DMS153 treated with DMSO at 0.1 percent for 48 hours (cell line): Measurements from ENCODE around the gene ADGRF4.

Source experiments
- DNase-seq: peaks from one replicate; lab custom pipeline; 2025; ENCODE audit not compliant: unreplicated experiment; lab: John Stamatoyannopoulos, UW

ADGRF4 gene

DNA sequence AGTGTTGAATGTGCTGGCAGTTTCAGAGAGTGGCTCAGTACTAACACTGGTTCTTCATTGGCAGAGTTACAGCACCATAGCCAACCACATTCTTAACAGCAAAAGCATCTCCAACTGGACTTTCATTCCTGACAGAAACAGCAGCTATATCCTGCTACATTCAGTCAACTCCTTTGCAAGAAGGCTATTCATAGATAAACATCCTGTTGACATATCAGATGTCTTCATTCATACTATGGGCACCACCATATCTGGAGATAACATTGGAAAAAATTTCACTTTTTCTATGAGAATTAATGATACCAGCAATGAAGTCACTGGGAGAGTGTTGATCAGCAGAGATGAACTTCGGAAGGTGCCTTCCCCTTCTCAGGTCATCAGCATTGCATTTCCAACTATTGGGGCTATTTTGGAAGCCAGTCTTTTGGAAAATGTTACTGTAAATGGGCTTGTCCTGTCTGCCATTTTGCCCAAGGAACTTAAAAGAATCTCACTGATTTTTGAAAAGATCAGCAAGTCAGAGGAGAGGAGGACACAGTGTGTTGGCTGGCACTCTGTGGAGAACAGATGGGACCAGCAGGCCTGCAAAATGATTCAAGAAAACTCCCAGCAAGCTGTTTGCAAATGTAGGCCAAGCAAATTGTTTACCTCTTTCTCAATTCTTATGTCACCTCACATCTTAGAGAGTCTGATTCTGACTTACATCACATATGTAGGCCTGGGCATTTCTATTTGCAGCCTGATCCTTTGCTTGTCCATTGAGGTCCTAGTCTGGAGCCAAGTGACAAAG lies 17.0 kb upstream of the ADGRF4 start:
- no peak for DNase-seq

DNA sequence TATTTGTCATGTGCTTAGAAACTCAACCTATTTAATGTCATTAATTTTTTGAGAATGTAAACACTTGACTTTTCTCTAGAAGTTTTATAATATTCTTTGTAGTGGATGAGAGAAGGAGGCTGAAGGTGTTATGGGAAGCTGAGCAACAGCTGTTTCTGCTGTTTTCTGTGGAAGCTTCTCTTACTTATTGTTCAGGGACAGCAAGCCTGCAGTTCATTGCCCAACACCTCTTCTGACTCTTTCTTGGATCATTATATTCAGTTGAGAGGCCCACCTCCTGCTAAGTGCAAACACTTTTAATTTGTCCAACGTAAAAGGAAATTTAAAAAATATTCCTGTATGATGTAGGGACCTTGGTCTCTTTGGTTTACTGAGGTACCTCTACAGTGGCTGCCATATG lies 12.0 kb upstream of the ADGRF4 start:
- DNase-seq, result no peak

DNA sequence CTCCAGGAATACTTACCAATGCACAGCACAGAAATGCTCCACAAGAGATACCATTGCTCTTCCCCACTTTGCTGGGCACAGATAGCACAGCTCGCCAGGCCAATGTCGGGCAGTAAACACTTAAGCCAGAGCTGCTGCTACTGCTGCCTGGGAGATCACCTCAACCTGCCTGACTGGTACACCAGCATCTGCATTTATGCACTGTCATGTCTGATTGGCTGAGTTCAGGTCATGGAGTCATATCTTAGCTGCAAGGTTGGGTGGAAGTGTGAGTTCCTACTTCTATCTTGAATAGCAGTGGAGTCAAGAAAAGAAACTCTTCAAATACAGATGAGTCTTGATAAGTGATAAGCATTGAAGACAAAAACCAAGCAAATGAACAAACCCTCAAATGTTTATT lies 10.9 kb upstream of the ADGRF4 start:
- no peak for DNase-seq

- DNase-seq, result no peak
Measured at GRCh38 chr6:47690214-47690613, 8.2 kb upstream of the ADGRF4 start.

DNA sequence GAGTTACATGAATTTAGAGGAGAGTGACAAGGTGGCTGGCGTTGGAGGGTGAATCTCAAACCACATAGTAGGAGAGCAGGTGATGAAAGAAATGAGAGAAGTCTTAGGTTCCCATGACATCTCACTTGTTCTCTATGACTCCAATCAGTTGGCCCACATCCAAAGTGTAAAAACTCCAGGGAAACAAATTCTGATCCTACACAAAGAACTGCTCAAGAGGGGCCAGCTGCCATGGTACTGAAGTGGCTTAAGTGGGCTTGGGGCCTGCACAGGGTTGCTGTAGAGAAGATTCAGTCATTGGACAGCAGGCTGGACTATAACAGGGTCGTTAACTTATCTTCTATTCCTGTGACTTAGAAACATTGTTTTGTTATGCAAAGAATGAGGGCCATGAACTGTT lies 7.6 kb upstream of the ADGRF4 start:
- DNase-seq, result no peak

DNA sequence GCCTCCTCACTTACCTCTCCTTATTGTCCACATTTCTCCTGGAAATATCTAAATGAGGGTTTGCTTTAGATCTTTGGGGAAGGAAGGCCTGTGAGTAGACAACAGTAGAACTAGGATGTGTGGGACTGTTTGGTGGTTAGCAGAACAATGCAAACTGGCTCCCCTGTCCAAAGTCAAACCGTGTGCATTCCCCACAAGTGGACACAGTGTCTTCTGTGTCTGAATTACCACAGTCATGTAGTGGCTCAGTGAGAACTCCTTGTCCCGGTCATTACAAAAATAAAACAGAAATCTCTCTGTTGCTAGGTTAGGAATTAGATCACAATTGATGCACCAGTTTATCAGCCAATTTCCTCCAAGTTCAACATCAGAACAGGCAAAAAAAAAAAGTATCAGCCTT lies 455 bp upstream of the ADGRF4 start:
- DNase-seq, result no peak

DNA sequence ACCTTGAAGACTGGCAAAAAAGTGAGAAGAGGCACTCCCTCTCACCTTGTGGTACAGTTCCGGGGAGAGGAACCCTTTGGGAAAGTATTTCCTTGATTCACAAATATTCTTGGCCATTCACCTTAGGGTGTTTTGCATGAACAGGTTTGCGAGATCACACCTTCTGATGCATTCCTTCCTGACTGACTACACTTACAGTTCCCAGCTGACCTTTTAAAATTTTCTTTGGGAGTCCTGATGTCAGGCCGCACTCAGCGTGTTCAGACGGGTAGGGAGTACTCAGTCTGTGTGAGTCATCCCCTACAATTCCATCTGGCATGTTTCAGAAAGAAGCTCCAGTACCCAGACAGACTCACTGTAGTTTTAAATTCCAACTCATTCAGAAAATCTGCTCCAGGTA lies 1.7 kb downstream of the ADGRF4 start:
- DNase-seq, result no peak

DNA sequence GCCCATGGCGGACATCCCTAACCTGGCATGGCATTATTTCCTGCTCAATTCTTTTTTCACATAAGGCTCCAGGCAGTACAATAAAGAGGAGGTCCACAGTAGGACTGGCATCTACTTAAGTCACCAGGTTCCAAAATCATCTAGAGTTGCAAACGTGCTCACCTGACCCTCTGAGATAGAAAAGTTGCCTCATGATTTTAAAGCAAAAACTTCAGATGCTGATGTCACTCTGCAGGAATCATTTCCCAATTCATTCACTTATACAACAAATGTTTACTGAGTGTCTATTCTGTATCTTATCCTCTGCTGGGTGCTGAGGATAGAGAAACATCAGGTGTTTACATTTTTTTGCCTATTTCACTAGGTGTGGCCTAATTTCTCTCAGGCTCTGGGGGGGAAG lies 2.2 kb downstream of the ADGRF4 start:
- no peak for DNase-seq

GRCh38 chr6:47701363-47701762 lies 3.0 kb downstream of the ADGRF4 start:
- no peak for DNase-seq

DNA sequence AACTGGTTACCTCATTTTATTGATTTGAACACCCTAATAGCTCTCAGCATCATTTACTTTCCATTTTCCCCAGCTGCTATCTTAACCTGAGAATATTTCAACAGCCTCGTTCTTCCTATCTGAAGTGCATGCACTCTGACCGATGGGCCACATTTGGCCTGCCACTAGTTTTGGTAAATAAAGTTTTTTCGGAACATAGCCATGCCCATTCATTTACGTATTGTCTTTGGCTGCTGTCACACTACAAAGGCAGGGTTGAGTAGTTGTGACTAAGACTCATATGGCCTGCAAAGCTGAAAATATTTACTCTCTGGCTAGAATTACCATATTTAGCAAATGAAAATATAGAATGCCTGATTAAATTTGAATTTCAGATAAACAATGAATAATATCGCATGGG lies 10.8 kb downstream of the ADGRF4 start:
- no peak for DNase-seq

DNA sequence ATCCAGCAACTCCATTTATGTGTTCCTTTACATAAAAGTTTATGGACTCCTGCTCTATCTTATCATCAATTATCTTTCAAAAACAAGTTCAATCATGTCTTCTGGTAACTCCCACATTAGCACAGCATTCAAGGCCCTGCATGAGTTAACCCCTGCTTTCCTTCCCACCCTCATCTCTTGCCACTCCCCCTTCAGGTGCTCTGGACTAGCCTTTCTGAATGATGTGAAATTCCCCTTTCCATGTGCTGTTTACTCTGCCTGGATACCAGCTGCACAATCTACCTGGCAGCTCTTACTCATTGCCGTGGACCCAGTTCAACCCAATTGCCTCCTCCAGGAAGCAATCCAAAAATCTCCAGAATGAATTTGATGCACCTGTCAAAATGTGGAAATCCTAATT lies 11.9 kb downstream of the ADGRF4 start:
- no peak for DNase-seq

DNA sequence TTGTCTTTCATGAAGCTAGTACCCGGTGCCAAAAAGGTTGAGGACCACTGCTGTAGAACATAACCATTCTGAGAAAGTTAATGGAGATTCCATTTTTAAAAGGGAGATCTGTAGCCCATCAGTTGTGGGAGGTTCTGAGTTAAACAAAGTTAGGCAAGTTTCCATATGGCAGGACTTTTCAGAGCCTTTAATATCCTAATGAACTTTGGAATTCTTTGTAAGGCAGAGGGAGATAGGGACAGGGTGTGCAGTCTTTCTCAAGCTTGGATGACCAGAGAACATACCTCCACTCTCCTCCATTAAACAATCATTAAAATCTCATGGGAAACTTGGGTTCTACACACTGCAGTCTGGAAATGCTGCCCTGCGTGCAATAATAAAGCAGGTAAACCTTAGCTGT lies 14.8 kb downstream of the ADGRF4 start:
- DNase-seq, result no peak

GRCh38 chr6:47714802-47715201 lies 16.4 kb downstream of the ADGRF4 start:
- no peak for DNase-seq

DNA sequence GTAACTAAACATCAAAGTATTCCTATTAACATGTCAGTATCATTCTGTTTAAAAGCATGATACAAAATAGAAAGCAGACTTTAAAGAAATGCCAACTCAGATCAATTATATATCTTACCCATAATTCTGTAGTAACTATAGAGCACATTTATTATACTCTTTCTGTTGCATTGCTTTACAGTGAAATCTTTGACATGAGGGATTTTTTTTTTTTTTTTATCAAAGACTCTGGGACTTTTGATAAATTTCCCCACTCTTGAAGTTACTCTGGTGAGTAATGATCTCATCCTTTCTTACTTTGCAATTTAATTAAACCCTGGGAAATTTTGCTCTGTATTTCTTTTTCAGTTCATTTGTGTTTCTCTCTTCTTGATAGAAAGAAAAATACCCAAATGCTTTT lies 17.4 kb downstream of the ADGRF4 start:
- DNase-seq, result no peak

GRCh38 chr6:47716207-47716606 lies 17.8 kb downstream of the ADGRF4 start:
- DNase-seq, result no peak

DNA sequence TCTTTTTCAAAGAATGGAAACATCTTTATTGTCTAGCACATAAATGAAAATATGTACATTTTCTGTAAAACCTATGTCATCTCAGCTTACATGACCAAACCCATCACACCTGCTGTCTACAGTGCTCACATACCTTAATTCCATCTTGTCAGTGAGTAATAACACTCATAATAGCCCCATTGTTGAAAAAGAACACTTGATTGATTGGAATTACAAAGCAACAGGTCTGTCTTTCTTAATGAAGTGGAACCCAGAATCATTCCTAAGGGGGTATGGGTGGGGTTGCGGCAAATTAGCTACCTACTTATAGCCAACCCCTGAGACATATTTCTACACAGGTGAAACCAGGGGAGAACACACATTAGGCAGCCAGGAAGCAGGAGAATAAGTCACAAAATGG lies 20.2 kb downstream of the ADGRF4 start:
- no peak for DNase-seq

DNA sequence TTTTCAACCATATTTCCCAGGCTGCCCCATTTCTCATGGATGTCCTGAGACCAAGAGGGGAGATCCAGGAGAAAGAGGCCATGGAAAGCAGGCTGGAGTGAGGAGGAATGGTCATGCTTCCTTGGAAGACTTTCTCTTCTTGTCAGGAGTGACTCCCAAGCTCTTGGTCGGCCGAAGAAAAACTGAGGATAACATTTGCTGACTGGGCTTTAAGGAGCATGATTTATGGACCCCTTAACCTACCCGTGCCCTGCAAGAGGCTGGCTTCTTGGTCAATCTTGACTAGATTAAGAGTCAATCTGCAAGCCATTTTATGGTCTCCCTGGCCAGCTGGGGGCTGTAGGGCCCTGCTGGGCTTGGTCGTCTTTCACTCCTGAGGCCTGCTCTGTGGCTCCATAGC lies 22.8 kb downstream of the ADGRF4 start:
- no peak for DNase-seq

DNA sequence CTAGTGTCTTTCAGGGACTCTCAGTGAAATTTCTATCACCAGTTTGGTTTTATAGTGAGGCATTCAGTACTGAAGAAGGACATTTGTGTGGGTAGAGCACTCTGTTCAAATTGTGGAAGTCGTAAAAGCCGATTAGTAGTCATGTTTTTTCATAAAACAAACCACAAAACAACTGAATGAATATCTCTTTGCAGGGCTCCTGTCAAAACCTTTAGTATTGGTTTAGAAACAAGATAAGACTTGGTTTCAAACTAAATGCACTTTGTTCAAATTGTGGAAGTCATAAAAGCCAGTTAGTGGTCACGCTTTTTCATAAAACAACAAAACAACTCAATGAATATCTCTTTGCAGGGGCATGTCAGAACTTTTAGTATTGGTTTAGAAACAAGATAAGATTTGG lies 23.8 kb downstream of the ADGRF4 start:
- no peak for DNase-seq

DNA sequence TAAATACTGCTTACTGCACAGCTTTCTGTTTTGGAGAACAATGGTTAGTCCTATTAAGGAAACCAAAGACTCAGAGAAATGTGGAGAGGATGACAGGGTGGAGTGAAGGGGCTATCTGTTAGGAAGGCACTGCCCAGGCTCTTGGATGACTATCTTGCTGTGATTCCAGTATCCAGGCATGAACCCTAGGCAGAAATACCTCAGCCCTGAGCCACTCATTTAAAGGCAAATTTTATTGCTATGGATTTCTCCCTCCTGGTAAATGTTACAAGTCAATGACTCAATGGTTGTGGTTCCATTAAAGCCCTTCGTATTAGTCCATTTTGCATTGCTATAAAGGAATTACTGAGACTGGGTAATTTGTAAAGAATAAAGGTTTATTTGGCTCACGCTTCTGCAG lies 25.9 kb downstream of the ADGRF4 start:
- DNase-seq, result no peak

DNA sequence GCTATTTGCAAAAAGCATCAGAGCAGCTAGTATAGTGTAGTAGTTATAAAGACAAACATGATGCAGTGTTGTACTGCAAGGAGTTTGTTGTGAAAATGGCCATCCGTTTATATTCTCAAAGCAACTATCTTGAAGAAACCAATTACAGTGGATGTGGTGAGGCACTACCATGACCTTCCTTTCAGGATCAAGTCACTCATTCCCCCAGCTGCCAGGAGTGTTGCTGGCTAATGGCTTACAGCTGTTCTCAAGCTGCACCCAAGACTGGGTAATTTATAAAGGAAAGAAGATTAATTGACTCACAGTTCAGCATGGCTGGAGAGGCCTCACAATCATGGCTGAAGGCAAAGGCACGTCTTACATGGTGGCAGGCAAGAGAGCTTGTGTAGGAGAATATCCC lies 29.0 kb downstream of the ADGRF4 start:
- no peak for DNase-seq

GRCh38 chr6:47729019-47729418 lies 30.6 kb downstream of the ADGRF4 start:
- no peak for DNase-seq

DNA sequence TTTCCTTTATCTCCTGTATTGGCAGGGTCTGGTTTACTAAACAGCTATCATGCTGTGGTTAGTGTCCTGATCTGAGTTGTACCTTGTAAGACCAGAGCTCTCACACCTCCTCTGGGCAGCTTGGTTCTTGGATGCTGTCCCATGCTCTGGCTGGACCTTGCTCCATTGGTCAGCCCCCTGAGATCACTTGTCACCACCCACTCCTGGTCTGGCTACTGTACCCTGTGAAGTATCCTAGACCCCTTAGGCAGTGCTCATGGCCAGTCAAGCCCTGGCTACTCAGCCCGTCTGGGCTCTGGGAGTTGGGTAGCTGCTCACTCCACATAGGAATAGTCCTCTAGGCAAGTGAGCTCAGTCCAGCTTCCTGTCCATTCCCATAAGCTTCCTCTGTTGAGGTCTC lies 31.1 kb downstream of the ADGRF4 start:
- DNase-seq, result no peak

- DNase-seq, result peak; percentile 37
Measured at GRCh38 chr6:47733879-47734558, 35.6 kb downstream of the ADGRF4 start.
